K562 (cell line): ENCODE results near the gene PKP1.
A peak's percentile ranks its signal among the peaks of the same experiment; 100 is the strongest.

Experiments
- CTCF ChIP-seq, 3 experiments: IDR thresholded peaks in 2 of 3; conservative IDR thresholded peaks in 1 of 3; 2 replicates each; pipeline ENCODE4 v1.5.1; 2011 to 2012; ENCODE audit warnings: low read length in 3 of 3, mild to moderate bottlenecking in 3 of 3, control low read depth in 2 of 3, improper control_type of control experiment in 1 of 3, inconsistent platforms in 1 of 3, low read depth in 1 of 3, mixed read lengths in 1 of 3, moderate library complexity in 1 of 3; ENCODE audit not compliant: insufficient read depth in 2 of 3
- KLF16 ChIP-seq: IDR thresholded peaks from 2 replicates; pipeline ENCODE4 v1.6.1; 2016; ENCODE audit warnings: antibody characterized with exemption
- RFX1 ChIP-seq: fragments of 450-650 bp; IDR thresholded peaks from 2 replicates; pipeline ENCODE4 v1.6.1; 2016; ENCODE audit warnings: mild to moderate bottlenecking, moderate library complexity
- RFX5 ChIP-seq: IDR thresholded peaks from 2 replicates; pipeline ENCODE4 v1.6.1; 2011; ENCODE audit warnings: low read depth, mild to moderate bottlenecking, improper control_type of control experiment, low read length
- RUNX1 ChIP-seq: sonication (generic); IDR thresholded peaks from 2 replicates; pipeline ENCODE4 v1.6.1; 2016; ENCODE audit warnings: antibody characterized with exemption, low read depth
- SOX6 ChIP-seq: fragments of 450-650 bp; IDR thresholded peaks from 2 replicates; pipeline ENCODE4 v1.6.1; 2014; ENCODE audit warnings: mild to moderate bottlenecking
- ZNF589 ChIP-seq: fragments of 200-800 bp; sonication (Bioruptor generic); IDR thresholded peaks from 2 replicates; pipeline ENCODE4 v1.6.1; 2016; ENCODE audit warnings: low read depth, missing genetic modification characterization, missing compliant biosample characterization

GRCh38 chr1:201346337-201346939 lies 63.1 kb downstream of the PKP1 start:
- no peak for TF ChIP-seq KLF16
- no peak for TF ChIP-seq ZNF589 (CRISPR knock-in tag)
- TF ChIP-seq RFX5: no peak
- no peak for TF ChIP-seq SOX6
- TF ChIP-seq RUNX1: no peak
- peak; percentile 64 to 74 (median 73) for TF ChIP-seq CTCF (IDR thresholded peaks at IDR 0.05 in 2 of 3, conservative IDR thresholded peaks at IDR 0.05 in 1 of 3; ENCODE audit: insufficient read depth in 2 of 3, low read depth in 1 of 3, low read length in 3 of 3)
- TF ChIP-seq RFX1: no peak
